ENCODE measurements around the gene NXN.
"Not testable (repeated sequence)": the region's sequence is repeated elsewhere in the genome, so short reads cannot be mapped to it uniquely, and the experiment has no call there.

The NXN gene

DNA sequence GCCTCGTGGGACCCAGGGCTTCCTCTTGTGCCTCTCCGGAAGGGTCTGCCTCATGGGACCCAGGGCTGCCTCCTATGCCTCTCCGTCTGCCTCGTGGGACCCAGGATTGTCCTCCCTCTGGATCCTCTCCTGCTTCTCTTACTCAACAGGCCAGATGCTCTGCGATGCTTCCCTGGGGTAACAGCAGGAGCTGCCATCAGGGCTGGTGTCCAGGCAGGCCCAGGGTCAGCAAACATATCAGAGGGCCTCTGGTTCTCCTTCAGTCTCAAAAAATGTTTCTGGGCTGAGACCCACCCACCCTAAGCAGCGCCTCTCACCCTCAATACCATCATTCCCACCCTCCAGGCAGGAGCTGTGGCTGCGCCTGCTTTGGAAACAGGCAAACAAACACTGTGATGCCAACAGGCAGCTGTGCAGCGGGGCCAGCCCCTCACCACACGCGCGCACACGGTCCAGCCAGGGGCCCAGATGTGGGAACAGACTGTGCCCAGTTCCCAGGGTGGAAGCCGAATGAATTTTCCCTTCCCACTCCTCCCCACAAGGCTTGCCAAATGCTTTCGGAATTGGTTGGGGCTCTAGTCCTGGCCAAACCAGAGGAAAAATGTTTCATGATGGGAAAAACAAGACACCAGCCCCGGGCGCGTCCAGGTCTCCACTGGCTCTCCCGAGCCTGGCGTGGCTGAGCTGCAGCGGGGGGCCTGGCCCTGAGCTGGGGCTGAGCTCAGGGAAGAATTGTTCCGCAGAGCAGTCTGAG lies 28.6 kb upstream of the NXN start:
- no peak for DNase-seq (ENCODE audit: low read depth)
- H3K4me3 ChIP-seq (ENCODE audit: low read depth, low read length) = no peak overlapping the region

GRCh38 chr17:1007310-1008007 lies 27.9 kb upstream of the NXN start:
- no peak overlapping the region for H3K4me3 ChIP-seq (ENCODE audit: low read depth, low read length)
- DNase-seq (ENCODE audit: low read depth) = no peak

DNA sequence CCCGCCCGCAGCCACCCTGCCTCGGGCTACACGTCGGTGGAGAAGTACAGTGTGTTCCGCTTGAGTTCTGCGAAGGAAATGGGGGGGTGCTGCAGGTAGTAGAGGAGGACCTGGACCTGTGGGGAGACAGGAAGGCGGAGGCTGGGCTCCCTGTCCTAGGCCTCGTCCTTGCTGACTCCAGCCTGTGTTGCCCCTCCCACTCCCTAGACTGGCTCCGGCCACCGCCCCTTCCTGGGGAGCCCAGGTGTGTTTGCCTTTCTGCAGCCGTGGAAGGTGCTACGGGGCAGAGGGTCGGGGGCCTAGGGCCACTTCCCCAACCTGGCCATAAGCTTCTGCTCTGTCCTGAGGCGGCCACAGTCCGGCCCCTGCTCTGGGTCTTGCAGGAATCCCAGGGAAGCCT lies 26.5 kb upstream of the NXN start:
- no peak for DNase-seq (ENCODE audit: low read depth)
- no peak overlapping the region for H3K4me3 ChIP-seq (ENCODE audit: low read depth, low read length)

DNA sequence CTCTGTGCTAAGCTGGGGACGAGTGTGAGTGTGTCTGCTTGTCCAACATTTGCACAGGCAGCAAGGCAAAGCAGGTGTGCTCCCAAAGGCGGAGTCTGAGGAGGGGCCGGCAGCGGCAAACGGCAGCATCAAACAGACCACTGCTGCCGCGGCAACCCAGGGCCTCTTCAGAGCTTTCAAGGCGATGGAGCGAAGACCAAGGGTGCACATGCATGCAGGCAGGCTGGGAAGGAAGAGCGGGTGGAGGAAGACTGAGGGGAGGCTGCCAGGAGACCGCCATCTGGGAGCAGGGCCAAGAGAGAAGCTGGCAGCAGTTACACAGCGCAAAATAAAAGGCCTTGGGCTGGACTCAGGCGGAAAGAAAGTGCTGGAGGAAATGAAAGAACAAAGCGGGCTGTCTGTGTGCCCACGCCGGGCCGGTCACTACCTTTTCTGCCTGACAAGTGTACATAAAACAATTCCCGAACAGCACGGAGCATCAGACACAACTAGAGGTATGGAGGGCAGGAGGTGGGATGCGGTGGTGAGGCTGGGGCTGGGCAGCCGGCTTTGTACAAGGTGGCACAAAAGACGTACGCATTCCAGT lies 25.9 kb upstream of the NXN start:
- H3K4me3 ChIP-seq (ENCODE audit: low read depth, low read length) = no peak overlapping the region
- DNase-seq (ENCODE audit: low read depth) = no peak

- DNase-seq (ENCODE audit: low read depth) = no peak
- H3K4me3 ChIP-seq (ENCODE audit: low read depth, low read length) = no peak overlapping the region
Measured at GRCh38 chr17:1004769-1005295, 25.3 kb upstream of the NXN start.

DNA sequence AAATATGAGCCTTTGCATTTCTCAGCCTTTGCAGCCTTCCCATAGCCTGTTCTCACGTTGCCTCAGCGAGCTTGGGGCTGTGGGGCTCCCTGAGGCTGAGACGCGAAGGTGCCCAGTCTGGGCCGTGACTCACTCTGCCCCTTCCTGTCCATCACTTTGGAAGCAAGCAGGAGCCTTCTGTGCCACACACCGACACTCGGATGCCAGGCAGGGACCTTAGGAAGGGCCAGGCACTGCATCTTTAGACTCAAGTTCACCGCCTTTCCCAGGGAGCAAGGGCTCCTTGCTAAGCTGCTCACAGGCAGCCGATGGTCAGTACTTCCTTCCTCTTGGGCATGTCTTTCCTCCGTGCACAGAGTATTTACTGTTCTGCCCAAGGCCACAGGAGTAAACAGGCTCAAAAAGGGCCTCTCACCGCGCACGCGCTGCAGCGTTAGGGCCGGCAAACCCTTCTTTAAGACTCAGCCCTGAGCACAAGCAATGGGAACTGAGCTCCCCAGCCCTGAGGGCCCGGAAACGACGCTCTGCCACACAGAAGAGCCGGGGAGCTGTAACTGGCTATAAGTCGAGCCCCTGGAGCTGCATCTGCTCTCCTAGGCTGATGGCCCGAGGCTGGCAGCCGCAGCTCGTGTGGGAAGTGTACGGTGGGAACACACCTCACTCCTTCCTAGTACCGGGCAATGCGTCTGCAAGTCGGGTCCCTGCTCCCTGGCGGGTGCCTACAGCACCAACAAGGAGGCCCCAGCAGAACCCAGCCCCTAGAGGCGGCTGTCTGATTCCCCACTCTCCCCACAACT lies 24.6 kb upstream of the NXN start:
- DNase-seq (ENCODE audit: low read depth) = no peak
- no peak overlapping the region for H3K4me3 ChIP-seq (ENCODE audit: low read depth, low read length)

DNA sequence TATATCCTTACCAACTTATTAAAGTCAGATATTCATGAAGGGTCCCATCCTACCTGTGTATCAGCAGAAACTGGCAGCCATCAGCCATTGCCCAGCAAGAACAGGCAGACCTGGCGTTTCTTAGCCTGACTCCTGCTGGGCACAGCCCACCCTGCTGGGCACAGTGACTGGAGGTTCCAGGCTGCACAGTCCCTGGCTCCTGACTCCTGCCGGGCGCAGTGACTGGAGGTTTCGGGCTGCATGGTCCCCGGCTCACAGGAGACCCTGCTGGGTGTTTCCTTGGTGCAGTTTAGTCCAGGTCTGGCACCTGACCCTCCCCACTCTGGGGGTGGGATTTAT lies 24.0 kb upstream of the NXN start:
- no peak for DNase-seq (ENCODE audit: low read depth)
- H3K4me3 ChIP-seq (ENCODE audit: low read depth, low read length) = no peak overlapping the region

- no peak for DNase-seq (ENCODE audit: low read depth)
- H3K4me3 ChIP-seq (ENCODE audit: low read depth, low read length) = no peak overlapping the region
Measured at GRCh38 chr17:1002771-1003555, 23.4 kb upstream of the NXN start.

- H3K4me3 ChIP-seq (ENCODE audit: low read depth, low read length) = no peak overlapping the region
- no peak for DNase-seq (ENCODE audit: low read depth)
Measured at GRCh38 chr17:1002412-1002753, 22.8 kb upstream of the NXN start.

DNA sequence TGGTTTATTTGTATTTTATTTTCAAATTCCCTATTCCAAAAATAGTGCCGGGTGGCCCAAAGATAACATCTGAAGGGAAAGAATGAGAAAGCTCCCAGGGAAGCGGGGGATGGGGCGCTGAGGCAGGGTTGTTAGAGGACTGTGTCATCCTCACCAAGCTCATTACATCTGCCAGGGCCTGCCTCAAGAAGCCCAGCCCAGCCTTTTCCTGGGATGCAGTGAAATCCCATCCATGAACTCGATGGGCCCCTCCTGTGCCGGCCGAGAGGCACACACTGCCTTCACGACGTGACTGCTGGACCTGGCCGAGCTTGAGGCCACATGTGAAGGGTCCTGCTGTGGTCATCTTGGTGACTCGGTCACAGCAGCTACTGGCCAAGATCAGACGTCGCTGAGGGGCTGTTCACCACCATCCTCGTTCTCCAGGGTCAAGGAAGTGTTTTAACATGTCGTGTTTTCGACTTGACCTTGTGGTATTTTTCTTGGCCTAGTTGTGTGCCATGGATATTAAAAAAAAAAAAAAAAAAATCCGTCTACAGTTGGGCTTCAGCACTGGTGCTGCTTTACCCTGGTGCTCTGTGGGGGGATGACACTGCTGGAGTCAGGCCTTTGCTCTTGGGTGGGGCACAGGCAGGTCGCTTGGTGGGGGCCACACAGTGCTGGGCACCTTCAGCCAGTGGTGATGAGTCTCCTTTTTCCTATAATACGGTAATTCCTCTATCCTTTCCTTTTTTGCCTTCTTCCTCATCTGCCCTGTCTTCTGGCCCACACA lies 22.2 kb upstream of the NXN start:
- no peak for DNase-seq (ENCODE audit: low read depth)
- no peak overlapping the region for H3K4me3 ChIP-seq (ENCODE audit: low read depth, low read length)

DNA sequence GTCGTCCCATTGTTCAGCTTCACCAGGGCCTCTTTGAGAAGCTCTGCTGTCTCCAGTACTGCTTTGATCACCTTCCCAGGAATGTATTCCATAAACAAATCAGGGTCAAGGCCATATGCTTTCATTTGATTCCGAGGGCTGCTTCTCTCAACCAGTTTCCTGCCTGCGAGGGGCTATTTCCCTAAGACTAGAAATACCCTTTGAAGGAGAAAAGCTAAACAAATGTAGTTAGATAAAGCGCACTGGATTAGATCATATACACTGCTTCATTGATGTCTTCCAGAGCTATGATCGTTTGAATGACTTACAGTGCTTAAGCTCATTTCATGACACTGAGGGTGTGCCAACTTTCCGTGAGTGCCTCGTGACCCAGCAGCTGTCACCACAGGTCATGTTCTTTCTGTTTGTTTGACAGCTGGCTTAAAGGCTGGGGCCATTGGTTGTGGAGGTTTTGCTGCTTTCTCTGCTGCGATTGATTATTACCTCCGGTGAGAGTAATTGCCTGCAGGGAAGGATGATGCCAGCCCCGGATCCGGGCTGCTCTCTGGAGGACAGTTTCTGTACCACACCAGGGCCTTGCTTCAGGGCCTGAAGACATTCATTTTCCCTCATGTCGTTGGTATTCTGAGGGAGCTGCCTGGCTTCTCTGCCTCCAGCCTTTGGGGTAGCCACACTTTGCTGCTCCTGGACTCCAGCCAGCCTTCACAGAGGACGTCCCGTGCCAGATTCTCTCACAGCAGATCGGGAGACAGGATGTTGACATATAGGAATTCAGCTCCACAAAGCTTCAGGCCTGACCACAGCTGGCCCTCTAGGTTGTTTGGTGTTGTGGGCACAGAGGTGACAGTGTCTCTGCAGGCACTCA lies 21.3 kb upstream of the NXN start:
- no peak for DNase-seq (ENCODE audit: low read depth)
- H3K4me3 ChIP-seq (ENCODE audit: low read depth, low read length) = no peak overlapping the region

DNA sequence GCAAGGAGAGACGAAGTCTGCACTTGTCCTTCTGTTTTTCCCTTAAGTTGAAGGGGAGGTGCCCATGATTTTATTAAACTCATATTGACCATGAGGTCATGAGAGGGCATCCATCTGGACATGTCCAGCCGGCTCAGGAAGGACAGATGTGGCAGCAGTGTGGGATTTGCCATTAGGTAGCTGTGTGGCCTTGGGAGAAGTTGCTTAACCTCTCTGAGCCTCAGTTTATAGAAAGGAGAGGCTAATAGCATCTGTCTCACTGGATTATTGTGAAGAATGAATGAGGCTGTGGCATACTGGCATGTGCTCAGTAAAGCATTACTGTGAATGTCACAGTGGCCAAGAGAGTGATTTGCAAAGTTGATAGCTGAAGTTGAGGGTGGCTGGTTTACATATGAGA lies 18.5 kb upstream of the NXN start:
- no peak for DNase-seq (ENCODE audit: low read depth)
- H3K4me3 ChIP-seq (ENCODE audit: low read depth, low read length) = peak overlapping the region; percentile 100

DNA sequence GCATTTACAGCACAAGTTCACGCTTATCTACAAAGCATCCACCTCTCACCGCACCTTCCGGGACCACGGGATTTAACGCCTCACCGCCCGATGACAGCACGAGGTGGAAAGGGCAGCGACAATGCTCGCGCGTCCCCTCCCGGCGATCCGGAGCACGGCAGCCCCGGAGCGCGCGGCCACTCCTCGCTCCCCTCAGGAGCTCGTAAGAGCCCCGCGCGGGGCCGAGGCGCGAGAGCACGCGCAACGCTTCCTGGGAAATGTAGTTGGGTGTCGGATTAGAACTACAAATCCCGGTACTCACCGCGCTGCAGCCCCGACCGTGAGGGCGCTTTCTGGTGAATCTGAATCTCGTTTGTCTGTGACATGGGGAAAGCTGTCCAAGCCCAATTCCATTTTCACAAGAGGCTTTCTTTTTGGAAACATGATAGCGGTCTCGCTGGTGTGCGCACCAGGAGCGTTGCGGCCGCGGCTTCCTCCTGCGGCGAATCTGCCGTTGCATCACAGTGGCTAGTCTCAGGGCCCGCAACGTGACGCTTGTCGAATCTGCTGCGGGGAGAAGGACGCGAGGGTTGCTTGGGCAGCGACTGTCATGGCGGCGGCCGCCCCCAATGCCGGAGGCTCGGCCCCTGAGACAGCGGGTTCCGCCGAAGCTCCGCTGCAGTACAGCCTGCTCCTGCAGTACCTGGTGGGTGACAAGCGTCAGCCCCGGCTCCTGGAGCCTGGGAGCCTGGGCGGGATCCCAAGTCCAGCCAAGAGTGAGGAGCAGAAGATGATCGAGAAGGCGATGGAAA lies 17.2 kb upstream of the NXN start, which contains the start of gene TIMM22:
Gene TIMM22, plus strand, starts transcription at position 576 of the 791 bp plus-strand sequence. Its CDS starts 14 bp downstream, at position 590.
- peak; percentile 95 for DNase-seq (ENCODE audit: low read depth)

DNA sequence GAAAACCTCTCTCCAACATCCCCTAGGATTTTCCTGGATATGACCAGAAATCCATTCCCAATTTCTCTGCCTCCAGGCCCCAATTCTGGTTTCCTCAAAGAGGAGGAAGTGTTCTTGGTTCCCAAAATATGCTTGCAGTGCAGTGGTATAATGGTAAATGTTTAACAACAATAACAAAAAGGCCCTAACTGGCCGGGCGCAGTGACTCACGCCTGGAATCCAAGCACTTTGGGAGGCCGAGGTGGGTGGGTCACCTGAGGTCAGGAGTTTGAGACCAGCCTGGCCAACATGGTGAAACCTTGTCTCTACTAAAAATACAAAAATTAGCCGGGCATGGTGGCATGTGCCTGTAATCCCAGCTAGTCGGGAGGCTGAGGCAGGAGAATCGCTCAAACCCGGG lies 15.7 kb upstream of the NXN start:
- DNase-seq (ENCODE audit: low read depth); H3K4me3 ChIP-seq (ENCODE audit: low read depth, low read length): not testable (repeated sequence)

More for the DNA sequence above, 17.2 kb upstream of the NXN start, which contains the start of gene TIMM22:
- H3K4me3 ChIP-seq (ENCODE audit: low read depth, low read length) = peak within 1 kb of the TSS; percentile 100

DNA sequence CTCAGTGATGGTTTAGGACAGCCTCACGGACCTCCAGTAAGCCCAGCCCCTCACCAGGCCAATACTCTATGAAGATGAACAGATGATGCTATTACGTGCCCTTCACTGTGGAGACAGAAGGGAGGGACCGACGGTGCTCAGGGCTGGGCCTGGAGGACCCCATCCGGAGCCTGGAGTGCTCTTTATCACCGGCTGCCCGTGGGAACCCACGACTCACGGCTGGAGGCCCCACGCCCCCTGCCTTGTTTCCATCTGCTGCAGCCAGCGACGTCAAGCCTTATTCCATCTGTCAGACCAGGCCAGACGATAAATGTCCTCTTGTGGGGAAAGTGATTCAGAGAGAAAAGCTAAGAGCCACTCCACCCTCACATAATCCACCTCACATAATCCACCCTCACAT lies 13.4 kb upstream of the NXN start:
- DNase-seq (ENCODE audit: low read depth) = no peak

DNA sequence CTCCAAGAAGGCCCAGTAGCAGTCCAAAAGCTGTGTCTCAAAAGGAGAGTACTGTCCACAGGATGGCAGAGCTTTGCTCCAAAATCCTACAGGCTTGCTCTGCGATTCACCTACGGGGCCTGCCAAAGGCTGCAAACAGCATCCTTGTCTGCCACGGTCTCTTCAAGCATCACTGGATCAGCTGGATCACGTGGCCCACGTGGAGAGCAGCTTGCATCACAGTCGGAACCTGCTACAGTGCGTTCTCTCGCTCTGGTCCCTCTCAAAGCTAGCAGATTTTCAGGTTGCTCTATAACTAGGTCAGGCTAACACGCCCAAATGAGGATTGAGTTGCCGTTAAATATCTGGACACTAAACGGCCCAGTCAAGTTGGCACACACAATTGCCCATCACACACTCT lies 9.0 kb upstream of the NXN start:
- no peak overlapping the region for H3K4me3 ChIP-seq (ENCODE audit: low read depth, low read length)
- no peak for DNase-seq (ENCODE audit: low read depth)

More for the DNA sequence above, 13.4 kb upstream of the NXN start:
- H3K4me3 ChIP-seq (ENCODE audit: low read depth, low read length) = no peak overlapping the region

- no peak overlapping the region for H3K4me3 ChIP-seq (ENCODE audit: low read depth, low read length)
- no peak for DNase-seq (ENCODE audit: low read depth)
Measured at GRCh38 chr17:987931-988330, 8.4 kb upstream of the NXN start.

All from skeletal muscle cell (primary cell).